A549 (cell line): Measurements from ENCODE around the gene CFAP99. TPM values are rescaled to one million over a fixed set of nuclear protein-coding genes. Genes with fewer than 3 reads are reported as not detected.

ENCODE experiments used
- ATAC-seq, 2 experiments: fragments of 200-7000 bp in 1 of 2; fragments of >200 bp in 1 of 2; cut with Nextera tagmentation in 1 of 2; cut with Tn5 transposase in 1 of 2; 3 replicates each; pipeline versions ENCODE4 v1.8.0 to v1.9.1; 2018 to 2020; ENCODE audit warnings: mild to moderate bottlenecking in 1 of 2, moderate library complexity in 1 of 2
- CTCF ChIA-PET: fragments of 300-600 bp; sonication (Branson Sonifier 250); formaldehyde crosslinking; extraction: SDS; loops from one replicate; lab custom pipeline; 2021; ENCODE audit warnings: antibody characterized with exemption, inconsistent platforms; lab: Yijun Ruan, JAX
- POLR2A ChIA-PET: fragments of 350-600 bp; formaldehyde crosslinking; extraction: SDS; loops from one replicate; lab custom pipeline; 2021; ENCODE audit warnings: antibody characterized with exemption, inconsistent platforms; lab: Yijun Ruan, JAX
- DNase-seq, 2 experiments: peaks; one replicate each; pipeline versions ENCODE4 v3.0.0 to v3.0.0-alpha.2; 2011 to 2016; ENCODE audit warnings: low read depth in 1 of 2, low spot score in 1 of 2
- FAIRE-seq: peaks from 2 replicates; lab custom pipeline; 2011; peaks lifted over from hg19 to GRCh38; lab: Jason Lieb, UNC
- H3K27ac ChIP-seq, 2 experiments: fragments of >200 bp; sonication (Bioruptor Twin); formaldehyde crosslinking; 3 replicates each; pipeline ENCODE4 v1.5.1; 2016 to 2017
- H3K4me1 ChIP-seq: fragments of >200 bp; sonication (Bioruptor Twin); formaldehyde crosslinking; 3 replicates; pipeline ENCODE4 v1.6.1; 2016
- H3K4me2 ChIP-seq: fragments of >200 bp; sonication (Bioruptor Twin); formaldehyde crosslinking; 3 replicates; pipeline ENCODE4 v1.6.1; 2016
- H3K4me3 ChIP-seq: fragments of >200 bp; sonication (Bioruptor Twin); formaldehyde crosslinking; 3 replicates; pipeline ENCODE4 v1.5.1; 2016
- H3K9me3 ChIP-seq: fragments of >200 bp; sonication (Bioruptor Twin); formaldehyde crosslinking; 3 replicates; pipeline ENCODE4 v1.6.1; 2016
- BHLHE40 ChIP-seq: IDR thresholded peaks from 2 replicates; pipeline ENCODE4 v1.6.1; 2012; ENCODE audit warnings: low read depth, low read length, inconsistent platforms
- CBX2 ChIP-seq: fragments of 200-600 bp; sonication (generic); IDR thresholded peaks from 2 replicates; pipeline ENCODE4 v1.6.1; 2016; ENCODE audit warnings: low read depth, mild to moderate bottlenecking, borderline replicate concordance
- CHD2 ChIP-seq: fragments of 150-350 bp; IDR thresholded peaks from 2 replicates; pipeline ENCODE4 v1.6.1; 2014; ENCODE audit warnings: low read length; ENCODE audit not compliant: partially characterized antibody
- CHD4 ChIP-seq: fragments of 200-600 bp; sonication (generic); IDR thresholded peaks from 2 replicates; pipeline ENCODE4 v1.6.1; 2016; ENCODE audit warnings: antibody characterized with exemption, mild to moderate bottlenecking, borderline replicate concordance
- EHF ChIP-seq: fragments of 250-450 bp; sonication (Bioruptor Pico); IDR thresholded peaks from 2 replicates; pipeline ENCODE4 v1.5.0; 2020; ENCODE audit warnings: mild to moderate bottlenecking
- ESRRA ChIP-seq: fragments of 150-350 bp; IDR thresholded peaks from 2 replicates; pipeline ENCODE4 v1.6.1; 2014; ENCODE audit warnings: mild to moderate bottlenecking, low read length, borderline replicate concordance
- HEYL ChIP-seq: fragments of 250-450 bp; sonication (Bioruptor Pico); IDR thresholded peaks from 2 replicates; pipeline ENCODE4 v1.8.0; 2021; ENCODE audit warnings: mild to moderate bottlenecking, moderate library complexity
- HOXA7 ChIP-seq: fragments of 250-450 bp; sonication (Bioruptor Pico); IDR thresholded peaks from 2 replicates; pipeline ENCODE4 v1.5.0; 2020; ENCODE audit warnings: mild to moderate bottlenecking, moderate library complexity
- HOXB13 ChIP-seq: fragments of 250-450 bp; sonication (Bioruptor Pico); IDR thresholded peaks from 2 replicates; pipeline ENCODE4 v1.5.0; 2020; ENCODE audit warnings: low read depth, mild to moderate bottlenecking, moderate library complexity
- JUN ChIP-seq, 2 experiments: fragments of >200 bp; sonication (Bioruptor Twin); formaldehyde crosslinking; IDR thresholded peaks; 2 replicates in 1 of 2; 3 replicates in 1 of 2; pipeline ENCODE4 v1.6.1; 2016 to 2017
- JUNB ChIP-seq: fragments of >200 bp; sonication (Bioruptor Twin); formaldehyde crosslinking; IDR thresholded peaks from 2 replicates; pipeline ENCODE4 v1.6.1; 2016
- KDM1A ChIP-seq: fragments of 200-600 bp; sonication (generic); IDR thresholded peaks from 2 replicates; pipeline ENCODE4 v1.6.1; 2016; ENCODE audit warnings: low read depth, mild to moderate bottlenecking
- MYC ChIP-seq: IDR thresholded peaks from 2 replicates; pipeline ENCODE4 v1.6.1; 2012; ENCODE audit warnings: mild to moderate bottlenecking, inconsistent platforms, low read length, improper control_type of control experiment, borderline replicate concordance
- NR3C1 ChIP-seq: fragments of >200 bp; sonication (Bioruptor Twin); formaldehyde crosslinking; IDR thresholded peaks from 3 replicates; pipeline ENCODE4 v1.6.1; 2017
- RARB ChIP-seq: fragments of 250-450 bp; sonication (Bioruptor Pico); IDR thresholded peaks from 2 replicates; pipeline ENCODE4 v1.8.0; 2021; ENCODE audit warnings: mild to moderate bottlenecking, moderate library complexity
- RFX5 ChIP-seq: fragments of 450-650 bp; IDR thresholded peaks from 2 replicates; pipeline ENCODE4 v1.7.1; 2014; ENCODE audit warnings: antibody characterized with exemption, mild to moderate bottlenecking, moderate library complexity
- ZC3H11A ChIP-seq: fragments of 450-650 bp; IDR thresholded peaks from 2 replicates; pipeline ENCODE4 v1.6.1; 2014; ENCODE audit warnings: antibody characterized with exemption, mild to moderate bottlenecking
- ZSCAN20 ChIP-seq: fragments of 250-450 bp; sonication (Bioruptor Pico); IDR thresholded peaks from 2 replicates; pipeline ENCODE4 v1.8.0; 2022; ENCODE audit warnings: mild to moderate bottlenecking, moderate library complexity
- WGBS: methylation state at CpG from one replicate; pipeline ENCODE4 v1.1.6; 2017; ENCODE audit errors: missing lambda C conversion rate; 5-methylcytosine and 5-hydroxymethylcytosine counted together
- polyA plus RNA-seq, 4 experiments: library from polyadenylated mRNA; depleted of rRNA in 3 of 4; stranded (reverse); fragments of >200 nt; fragmentation: RNase III in 1 of 4; extraction: RNeasy Plus Mini Kit Qiagen cat#74134 plus additional on column Dnase treatment in 1 of 4; gene quantifications; 2 replicates in 3 of 4; 3 replicates in 1 of 4; pipeline ENCODE4 v1.2.3, GENCODE V29; 2011 to 2017
- TF ChIP-seq, protein P1 (sequence below): fragments of >200 bp; sonication (Bioruptor Twin); formaldehyde crosslinking; IDR thresholded peaks from 2 replicates; pipeline ENCODE4 v1.6.1; 2016
- TF ChIP-seq, protein P2 (sequence below): fragments of 250-450 bp; sonication (Bioruptor Pico); IDR thresholded peaks from 2 replicates; pipeline ENCODE4 v1.5.0; 2021; ENCODE audit warnings: mild to moderate bottlenecking, moderate library complexity, borderline replicate concordance
- TF ChIP-seq, protein P3 (sequence below): fragments of >200 bp; sonication (Bioruptor Twin); formaldehyde crosslinking; IDR thresholded peaks from 3 replicates; pipeline ENCODE4 v1.5.1; 2016
- TF ChIP-seq, protein P4 (sequence below): fragments of >200 bp; sonication (Bioruptor Twin); formaldehyde crosslinking; IDR thresholded peaks from 3 replicates; pipeline ENCODE4 v1.6.1; 2016

CFAP99 gene
- polyA plus RNA-seq, 2 of the 4 experiments (the other 2 are of a cell fraction): 0.09 TPM; not detected in 1

- TF ChIP-seq HOXA7 (no peak), RARB (CRISPR knock-in tag) (no peak), MYC (no peak), NR3C1 (no peak), EHF (CRISPR knock-in tag) (no peak), CHD4 (no peak), JUN (IDR thresholded peaks at IDR 0.05) (no peak), CHD2 (no peak), JUNB (no peak), ZSCAN20 (no peak), HOXB13 (CRISPR knock-in tag) (no peak), KDM1A (no peak), BHLHE40 (no peak)
- TF ChIP-seq, protein P1, sequence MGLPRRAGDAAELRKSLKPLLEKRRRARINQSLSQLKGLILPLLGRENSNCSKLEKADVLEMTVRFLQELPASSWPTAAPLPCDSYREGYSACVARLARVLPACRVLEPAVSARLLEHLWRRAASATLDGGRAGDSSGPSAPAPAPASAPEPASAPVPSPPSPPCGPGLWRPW: no peak
- TF ChIP-seq, protein P2, sequence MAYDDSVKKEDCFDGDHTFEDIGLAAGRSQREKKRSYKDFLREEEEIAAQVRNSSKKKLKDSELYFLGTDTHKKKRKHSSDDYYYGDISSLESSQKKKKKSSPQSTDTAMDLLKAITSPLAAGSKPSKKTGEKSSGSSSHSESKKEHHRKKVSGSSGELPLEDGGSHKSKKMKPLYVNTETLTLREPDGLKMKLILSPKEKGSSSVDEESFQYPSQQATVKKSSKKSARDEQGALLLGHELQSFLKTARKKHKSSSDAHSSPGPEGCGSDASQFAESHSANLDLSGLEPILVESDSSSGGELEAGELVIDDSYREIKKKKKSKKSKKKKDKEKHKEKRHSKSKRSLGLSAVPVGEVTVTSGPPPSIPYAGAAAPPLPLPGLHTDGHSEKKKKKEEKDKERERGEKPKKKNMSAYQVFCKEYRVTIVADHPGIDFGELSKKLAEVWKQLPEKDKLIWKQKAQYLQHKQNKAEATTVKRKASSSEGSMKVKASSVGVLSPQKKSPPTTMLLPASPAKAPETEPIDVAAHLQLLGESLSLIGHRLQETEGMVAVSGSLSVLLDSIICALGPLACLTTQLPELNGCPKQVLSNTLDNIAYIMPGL (CRISPR knock-in tag): no peak
- Histone ChIP-seq H3K27ac (no peak overlapping the region), H3K9me3 (no peaks in the 10 kb centered on the region), H3K4me3 (no peak overlapping the region), H3K4me2 (no peak overlapping the region), H3K4me1 (peaks cover 10% of the 10 kb centered on the region)
- WGBS: 83% methylated on average over 7 of the region's 7 CpGs
- ATAC-seq (no peak), DNase-seq (no peak), FAIRE-seq (no peak)
- ChIA-PET CTCF (no interaction called here), POLR2A (no interaction called here)
These were observed 11.8 kb upstream of the CFAP99 start for GRCh38 chr4:2406920-2407319.

DNA sequence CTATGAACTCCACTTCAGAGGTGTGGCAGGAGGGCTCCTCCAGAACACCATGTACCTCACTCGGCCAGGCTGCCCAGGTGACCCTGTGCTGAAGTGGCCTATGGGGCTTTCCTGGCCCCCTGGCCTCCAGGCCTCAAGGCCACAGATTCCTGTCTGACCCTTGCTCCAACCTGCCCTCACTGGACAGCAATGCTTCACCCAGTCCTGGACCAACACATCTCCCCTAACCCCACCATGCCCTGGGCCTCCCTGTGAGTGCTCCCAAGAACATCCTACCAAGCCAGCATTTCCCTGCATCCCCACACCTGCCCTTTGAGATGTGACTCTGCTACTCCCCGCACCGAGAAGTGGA, 10.8 kb upstream of the CFAP99 start:
- Histone ChIP-seq H3K4me3 (no peak overlapping the region), H3K9me3 (no peaks in the 10 kb centered on the region), H3K27ac (no peak overlapping the region), H3K4me1 (peaks cover 11% of the 10 kb centered on the region), H3K4me2 (no peak overlapping the region)
- POLR2A ChIA-PET: no interaction called here
- CTCF ChIA-PET: no interaction called here
- FAIRE-seq (no peak), ATAC-seq (no peak), DNase-seq (no peak)
- 100% methylated on average over 3 of the region's 3 CpGs for WGBS
- TF ChIP-seq, protein P3, sequence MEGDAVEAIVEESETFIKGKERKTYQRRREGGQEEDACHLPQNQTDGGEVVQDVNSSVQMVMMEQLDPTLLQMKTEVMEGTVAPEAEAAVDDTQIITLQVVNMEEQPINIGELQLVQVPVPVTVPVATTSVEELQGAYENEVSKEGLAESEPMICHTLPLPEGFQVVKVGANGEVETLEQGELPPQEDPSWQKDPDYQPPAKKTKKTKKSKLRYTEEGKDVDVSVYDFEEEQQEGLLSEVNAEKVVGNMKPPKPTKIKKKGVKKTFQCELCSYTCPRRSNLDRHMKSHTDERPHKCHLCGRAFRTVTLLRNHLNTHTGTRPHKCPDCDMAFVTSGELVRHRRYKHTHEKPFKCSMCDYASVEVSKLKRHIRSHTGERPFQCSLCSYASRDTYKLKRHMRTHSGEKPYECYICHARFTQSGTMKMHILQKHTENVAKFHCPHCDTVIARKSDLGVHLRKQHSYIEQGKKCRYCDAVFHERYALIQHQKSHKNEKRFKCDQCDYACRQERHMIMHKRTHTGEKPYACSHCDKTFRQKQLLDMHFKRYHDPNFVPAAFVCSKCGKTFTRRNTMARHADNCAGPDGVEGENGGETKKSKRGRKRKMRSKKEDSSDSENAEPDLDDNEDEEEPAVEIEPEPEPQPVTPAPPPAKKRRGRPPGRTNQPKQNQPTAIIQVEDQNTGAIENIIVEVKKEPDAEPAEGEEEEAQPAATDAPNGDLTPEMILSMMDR: no peak
- TF ChIP-seq, protein P4, sequence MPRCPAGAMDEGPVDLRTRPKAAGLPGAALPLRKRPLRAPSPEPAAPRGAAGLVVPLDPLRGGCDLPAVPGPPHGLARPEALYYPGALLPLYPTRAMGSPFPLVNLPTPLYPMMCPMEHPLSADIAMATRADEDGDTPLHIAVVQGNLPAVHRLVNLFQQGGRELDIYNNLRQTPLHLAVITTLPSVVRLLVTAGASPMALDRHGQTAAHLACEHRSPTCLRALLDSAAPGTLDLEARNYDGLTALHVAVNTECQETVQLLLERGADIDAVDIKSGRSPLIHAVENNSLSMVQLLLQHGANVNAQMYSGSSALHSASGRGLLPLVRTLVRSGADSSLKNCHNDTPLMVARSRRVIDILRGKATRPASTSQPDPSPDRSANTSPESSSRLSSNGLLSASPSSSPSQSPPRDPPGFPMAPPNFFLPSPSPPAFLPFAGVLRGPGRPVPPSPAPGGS: no peak
- no peak for TF ChIP-seq CBX2
- no peak for TF ChIP-seq ESRRA
- no peak for TF ChIP-seq EHF (CRISPR knock-in tag)
- TF ChIP-seq ZC3H11A: no peak
- TF ChIP-seq JUNB: no peak
- TF ChIP-seq RFX5: no peak
- TF ChIP-seq HEYL (CRISPR knock-in tag): no peak
- TF ChIP-seq, protein P1: no peak
